WTC11 (cell line): ENCODE measurements around the gene CCDC136. TPM values are rescaled to one million over a fixed set of nuclear protein-coding genes. Genes with fewer than 3 reads are reported as not detected.

Experiments used
- ATAC-seq: fragments of 200-7000 bp; cut with Tn5 transposase; 2 replicates; pipeline ENCODE4 v1.10.0; 2021; ENCODE audit warnings: mild to moderate bottlenecking, moderate library complexity
- CTCF ChIA-PET: fragments of 300-600 bp; sonication (Branson Sonifier 250); formaldehyde crosslinking; loops from one replicate; lab custom pipeline; 2021; ENCODE audit warnings: antibody characterized with exemption; lab: Charles Lee
- POLR2A ChIA-PET: fragments of 350-600 bp; sonication (Branson Sonifier 250); formaldehyde crosslinking; loops from one replicate; lab custom pipeline; 2021; ENCODE audit warnings: antibody characterized with exemption; lab: Charles Lee
- DNase-seq: peaks from one replicate; pipeline ENCODE4 v3.0.0; 2021; ENCODE audit warnings: low spot score
- H3K27ac Mint-ChIP-seq: 2 replicates; pipeline ENCODE4 v1.8.0; 2021; ENCODE audit warnings: mixed read lengths
- H3K27me3 Mint-ChIP-seq: 2 replicates; pipeline ENCODE4 v1.8.0; 2021; ENCODE audit warnings: low read depth, mild to moderate bottlenecking, moderate library complexity, mixed read lengths
- H3K36me3 Mint-ChIP-seq: 2 replicates; pipeline ENCODE4 v1.8.0; 2021; ENCODE audit warnings: mixed read lengths
- H3K4me1 Mint-ChIP-seq: 2 replicates; pipeline ENCODE4 v1.8.0; 2022; ENCODE audit warnings: mixed read lengths
- H3K4me3 Mint-ChIP-seq: 2 replicates; pipeline ENCODE4 v1.8.0; 2021; ENCODE audit warnings: mild to moderate bottlenecking, moderate library complexity, mixed read lengths
- H3K9me3 Mint-ChIP-seq: 2 replicates; pipeline ENCODE4 v1.8.0; 2021; ENCODE audit warnings: mixed read lengths
- ARID4B ChIP-seq: sonication (generic); formaldehyde crosslinking; IDR thresholded peaks from 2 replicates; pipeline ENCODE4 v1.8.0; 2023; ENCODE audit warnings: missing genetic modification reagents, mild to moderate bottlenecking, borderline replicate concordance
- CDX4 ChIP-seq: fragments of 250-450 bp; sonication (Bioruptor Pico); IDR thresholded peaks from 2 replicates; pipeline ENCODE4 v1.9.0; 2021; ENCODE audit warnings: moderate library complexity, mild to moderate bottlenecking, inconsistent platforms, borderline replicate concordance
- EMX1 ChIP-seq: fragments of 250-450 bp; sonication (Bioruptor Pico); IDR thresholded peaks from 2 replicates; pipeline ENCODE4 v1.8.0; 2021; ENCODE audit warnings: mild to moderate bottlenecking
- ETV6 ChIP-seq: sonication (generic); formaldehyde crosslinking; IDR thresholded peaks from 2 replicates; pipeline ENCODE4 v1.8.1; 2022; ENCODE audit warnings: mild to moderate bottlenecking, missing genetic modification reagents
- FOXP4 ChIP-seq: sonication (generic); formaldehyde crosslinking; IDR thresholded peaks from 2 replicates; pipeline ENCODE4 v1.8.0; 2022; ENCODE audit warnings: mild to moderate bottlenecking, missing genetic modification reagents
- JAZF1 ChIP-seq: fragments of 250-450 bp; sonication (Bioruptor Pico); IDR thresholded peaks from 2 replicates; pipeline ENCODE4 v1.9.0; 2021; ENCODE audit warnings: moderate library complexity, mild to moderate bottlenecking, inconsistent platforms
- PREB ChIP-seq: sonication (generic); formaldehyde crosslinking; IDR thresholded peaks from 2 replicates; pipeline ENCODE4 v1.8.1; 2022; ENCODE audit warnings: mild to moderate bottlenecking, missing genetic modification reagents, moderate library complexity, borderline replicate concordance
- PRRX2 ChIP-seq: fragments of 250-450 bp; sonication (Bioruptor Pico); IDR thresholded peaks from 2 replicates; pipeline ENCODE4 v1.8.0; 2021; ENCODE audit warnings: mild to moderate bottlenecking
- TP53 ChIP-seq: sonication (generic); formaldehyde crosslinking; IDR thresholded peaks from 2 replicates; pipeline ENCODE4 v1.8.1; 2023; ENCODE audit warnings: mild to moderate bottlenecking, missing genetic modification reagents
- ZNF423 ChIP-seq: fragments of 250-450 bp; sonication (Bioruptor Pico); IDR thresholded peaks from 2 replicates; pipeline ENCODE4 v2.1.2; 2022; ENCODE audit warnings: mild to moderate bottlenecking, moderate library complexity
- total RNA-seq: library from RNA; stranded (reverse); gene quantifications from 3 replicates; pipeline ENCODE4 v1.2.3, GENCODE V29; 2021

The CCDC136 gene
- total RNA-seq, 1 experiment from 2014 or later: 51.0 TPM

- TF ChIP-seq FOXP4 (CRISPR knock-in tag): no peak
These were observed 36.5 kb upstream of the CCDC136 start (continued) for GRCh38 chr7:128755075-128755818.

GRCh38 chr7:128755819-128756476 is 35.8 kb upstream of the CCDC136 start:
- DNase-seq (no peak), ATAC-seq (no peak)
- Mint-ChIP-seq H3K9me3 (no peaks in the 10 kb centered on the region), H3K27ac (peak overlapping the region; percentile 55; the same call in 1 of the 2 replicates), H3K4me1 (no peaks in the 10 kb centered on the region), H3K4me3 (no peak overlapping the region)
- TF ChIP-seq ARID4B (CRISPR knock-in tag): no peak
- TF ChIP-seq PREB (CRISPR knock-in tag): no peak
- TF ChIP-seq JAZF1 (CRISPR knock-in tag): no peak
- TF ChIP-seq EMX1 (CRISPR knock-in tag): no peak
- TF ChIP-seq ZNF423 (CRISPR knock-in tag): no peak
- TF ChIP-seq TP53 (CRISPR knock-in tag): no peak
- no peak for TF ChIP-seq ETV6 (CRISPR knock-in tag)
- no peak for TF ChIP-seq FOXP4 (CRISPR knock-in tag)
- TF ChIP-seq, all 79 proteins: peak for 0
- no peaks in the 10 kb centered on the region for H3K27me3 Mint-ChIP-seq
- POLR2A ChIA-PET: no interaction called here
- H3K36me3 Mint-ChIP-seq: peaks cover 56% of the 10 kb centered on the region
- CTCF ChIA-PET: interaction anchor here (1.3 kb wide), 1 partner anchor 59 kb away, joined by 3 read pairs; no protein-coding TSS in a partner anchor

GRCh38 chr7:128757203-128757602 is 34.6 kb upstream of the CCDC136 start:
- ChIA-PET CTCF (interaction anchor here (0.6 to 1.3 kb wide), 4 partner anchors 60 to 406 kb away, joined by 3 read pairs; partner anchors contain the start of gene ATP6V1F), POLR2A (no interaction called here)
- ATAC-seq (no peak), DNase-seq (no peak)
- Mint-ChIP-seq H3K9me3 (no peaks in the 10 kb centered on the region), H3K27me3 (no peaks in the 10 kb centered on the region), H3K27ac (no peak overlapping the region), H3K4me1 (no peaks in the 10 kb centered on the region), H3K36me3 (peaks cover 65% of the 10 kb centered on the region), H3K4me3 (no peak overlapping the region)
- TF ChIP-seq CDX4 (CRISPR knock-in tag): no peak
- TF ChIP-seq PRRX2: no peak
